ENCODE data around the gene C2CD3. TPM values are rescaled to one million over a fixed set of nuclear protein-coding genes. Genes with fewer than 3 reads are reported as not detected.

Gene C2CD3
- total and polyA plus RNA-seq, 10 of the 15 experiments (the other 5 are each of a cell fraction or from before 2014, with no cell fraction given) = 2.3 to 24.0 (median 16.3) TPM

DNA sequence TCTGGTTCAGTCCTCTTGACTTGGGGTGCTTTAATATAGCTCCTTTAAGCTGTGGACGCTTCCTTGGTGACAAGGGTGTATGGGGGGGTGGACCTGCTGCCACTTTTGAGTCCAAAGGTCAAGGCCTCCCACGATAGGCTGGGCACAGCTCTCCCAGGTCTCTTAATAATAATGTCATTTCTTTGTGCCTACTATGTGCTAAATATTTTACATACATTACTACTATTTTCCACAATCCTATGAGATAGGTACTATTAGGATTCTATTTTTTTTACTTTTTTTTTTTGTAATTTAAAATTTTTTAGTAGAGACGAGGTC is 161.6 kb downstream of the C2CD3 start (continued):
- TF ChIP-seq, protein P1, sequence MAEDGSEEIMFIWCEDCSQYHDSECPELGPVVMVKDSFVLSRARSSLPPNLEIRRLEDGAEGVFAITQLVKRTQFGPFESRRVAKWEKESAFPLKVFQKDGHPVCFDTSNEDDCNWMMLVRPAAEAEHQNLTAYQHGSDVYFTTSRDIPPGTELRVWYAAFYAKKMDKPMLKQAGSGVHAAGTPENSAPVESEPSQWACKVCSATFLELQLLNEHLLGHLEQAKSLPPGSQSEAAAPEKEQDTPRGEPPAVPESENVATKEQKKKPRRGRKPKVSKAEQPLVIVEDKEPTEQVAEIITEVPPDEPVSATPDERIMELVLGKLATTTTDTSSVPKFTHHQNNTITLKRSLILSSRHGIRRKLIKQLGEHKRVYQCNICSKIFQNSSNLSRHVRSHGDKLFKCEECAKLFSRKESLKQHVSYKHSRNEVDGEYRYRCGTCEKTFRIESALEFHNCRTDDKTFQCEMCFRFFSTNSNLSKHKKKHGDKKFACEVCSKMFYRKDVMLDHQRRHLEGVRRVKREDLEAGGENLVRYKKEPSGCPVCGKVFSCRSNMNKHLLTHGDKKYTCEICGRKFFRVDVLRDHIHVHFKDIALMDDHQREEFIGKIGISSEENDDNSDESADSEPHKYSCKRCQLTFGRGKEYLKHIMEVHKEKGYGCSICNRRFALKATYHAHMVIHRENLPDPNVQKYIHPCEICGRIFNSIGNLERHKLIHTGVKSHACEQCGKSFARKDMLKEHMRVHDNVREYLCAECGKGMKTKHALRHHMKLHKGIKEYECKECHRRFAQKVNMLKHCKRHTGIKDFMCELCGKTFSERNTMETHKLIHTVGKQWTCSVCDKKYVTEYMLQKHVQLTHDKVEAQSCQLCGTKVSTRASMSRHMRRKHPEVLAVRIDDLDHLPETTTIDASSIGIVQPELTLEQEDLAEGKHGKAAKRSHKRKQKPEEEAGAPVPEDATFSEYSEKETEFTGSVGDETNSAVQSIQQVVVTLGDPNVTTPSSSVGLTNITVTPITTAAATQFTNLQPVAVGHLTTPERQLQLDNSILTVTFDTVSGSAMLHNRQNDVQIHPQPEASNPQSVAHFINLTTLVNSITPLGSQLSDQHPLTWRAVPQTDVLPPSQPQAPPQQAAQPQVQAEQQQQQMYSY (CRISPR knock-in tag; IDR thresholded peaks at IDR 0.05) = no peak
- TF ChIP-seq, protein P2, sequence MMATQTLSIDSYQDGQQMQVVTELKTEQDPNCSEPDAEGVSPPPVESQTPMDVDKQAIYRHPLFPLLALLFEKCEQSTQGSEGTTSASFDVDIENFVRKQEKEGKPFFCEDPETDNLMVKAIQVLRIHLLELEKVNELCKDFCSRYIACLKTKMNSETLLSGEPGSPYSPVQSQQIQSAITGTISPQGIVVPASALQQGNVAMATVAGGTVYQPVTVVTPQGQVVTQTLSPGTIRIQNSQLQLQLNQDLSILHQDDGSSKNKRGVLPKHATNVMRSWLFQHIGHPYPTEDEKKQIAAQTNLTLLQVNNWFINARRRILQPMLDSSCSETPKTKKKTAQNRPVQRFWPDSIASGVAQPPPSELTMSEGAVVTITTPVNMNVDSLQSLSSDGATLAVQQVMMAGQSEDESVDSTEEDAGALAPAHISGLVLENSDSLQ (IDR thresholded peaks at IDR 0.05) = no peak

DNA sequence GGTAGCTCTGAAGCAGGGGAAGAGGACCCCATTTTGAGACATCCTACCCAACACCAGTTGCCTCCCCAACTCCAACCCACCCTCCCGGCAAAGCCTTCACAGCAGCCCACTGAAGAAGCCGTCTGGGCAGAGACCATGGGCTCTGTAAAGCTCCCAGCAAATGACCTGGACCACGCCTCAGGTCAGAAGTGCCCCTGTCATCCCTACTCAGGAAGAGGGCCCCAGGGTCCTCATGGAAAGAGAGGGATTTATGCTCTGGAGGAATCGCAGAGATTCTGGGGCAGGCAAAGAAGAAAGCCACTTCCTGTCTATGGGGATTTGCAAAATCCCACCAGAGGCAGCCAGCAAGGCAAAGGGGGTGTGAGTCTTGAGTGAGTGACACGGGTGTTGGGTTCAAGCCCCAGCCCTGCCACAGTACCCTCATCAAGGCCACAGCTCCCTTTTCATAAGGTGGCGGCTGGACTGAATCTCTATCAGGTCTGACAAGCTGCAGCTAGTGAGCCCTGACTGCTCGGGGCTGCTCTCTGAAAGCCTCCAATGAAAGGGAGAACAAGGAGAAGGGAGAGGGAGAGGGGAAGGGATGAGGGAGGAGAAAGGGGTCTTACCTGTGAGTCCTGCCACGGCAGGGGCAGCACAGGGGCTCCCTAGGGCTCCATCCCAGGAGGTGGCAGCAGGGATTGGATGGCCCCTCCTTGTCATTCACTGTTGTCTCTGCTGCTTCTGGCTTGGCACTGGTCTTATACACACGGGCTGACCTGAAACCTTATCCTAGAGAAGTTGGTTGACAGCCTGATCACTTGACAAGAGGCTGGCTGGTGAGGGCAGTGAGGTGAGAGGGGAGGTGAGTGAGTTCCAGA is 162.2 kb downstream of the C2CD3 start, which contains the start of gene UCP3:
TSS of gene UCP3 (minus strand) at position 713 of the 857 bp plus-strand sequence. CDS start 2,043 bp downstream, outside the sequence.
- RAD21 ChIA-PET (ENCODE audit: unreplicated experiment) = interaction anchor here (0.6 to 1.5 kb wide), 3 partner anchors 12 to 318 kb away, joined by 3 to 6 read pairs (median 5); no protein-coding TSS in a partner anchor
- Histone ChIP-seq H3K36me3 (ENCODE audit: control insufficient read depth in 2 of 2, insufficient read depth in 2 of 2, low read length in 1 of 2) (peaks cover 0 to 1% of the 10 kb centered on the region in 2 experiments), H3K4me3 (no peak within 1 kb of the TSS), H3K27me3 (replicated peaks in 1 of 2; ENCODE audit: control insufficient read depth in 2 of 2, insufficient read depth in 2 of 2, low read length in 1 of 2) (no peaks in the 10 kb centered on the region), H3K4me1 (ENCODE audit: control insufficient read depth, insufficient read depth, low read length) (peaks cover 27% of the 10 kb centered on the region), H4K20me1 (ENCODE audit: control insufficient read depth, insufficient read depth) (no peaks in the 10 kb centered on the region), H3K27ac (ENCODE audit: control insufficient read depth, insufficient read depth) (no peak within 1 kb of the TSS), H3K9ac (ENCODE audit: control insufficient read depth, insufficient read depth, low read length) (no peak within 1 kb of the TSS), H3K79me2 (ENCODE audit: control insufficient read depth, insufficient read depth, low read length) (no peaks in the 10 kb centered on the region), H2AFZ (ENCODE audit: control insufficient read depth, low read depth, low read length) (no peak within 1 kb of the TSS), H3K9me3 (replicated peaks; ENCODE audit: control insufficient read depth, insufficient read depth, low read length) (no peaks in the 10 kb centered on the region), H3K4me2 (ENCODE audit: control insufficient read depth, insufficient read depth) (no peak within 1 kb of the TSS)
- ATAC-seq (no peak), FAIRE-seq (no peak), DNase-seq (ENCODE audit: low read depth, low spot score) (no peak)
- intact Hi-C loops (cut with micrococcal nuclease; ENCODE audit: unreplicated experiment) = no loop called here
- in situ Hi-C loops (cut with MboI) = no loop called here
- WGBS (ENCODE audit: insufficient coverage, insufficient replicate concordance, low lambda C conversion rate, missing lambda C conversion rate) = 63% methylated on average over 9 of the region's 9 CpGs
- BruUV-seq (replicated peaks) = no TSS peak
- CTCF ChIA-PET = interaction anchor here (0.6 to 1.9 kb wide), 6 partner anchors 11 to 462 kb away, joined by 3 to 5 read pairs (median 4); no protein-coding TSS in a partner anchor
- SMC1A ChIA-PET (ENCODE audit: uncharacterized antibody, unreplicated experiment) = interaction anchor here (0.9 kb wide), 1 partner anchor 45 kb away, joined by 3 read pairs; no protein-coding TSS in a partner anchor
- POLR2A ChIA-PET = interaction anchor here (0.5 to 0.7 kb wide), 2 partner anchors 10 to 46 kb away, joined by 3 to 4 read pairs; no protein-coding TSS in a partner anchor
- no peak for TF ChIP-seq FOXM1 (IDR thresholded peaks at IDR 0.05; ENCODE audit: low read depth, low read length)
- TF ChIP-seq, protein P2 (IDR thresholded peaks at IDR 0.05) = 0 out of 2 replicates have a peak, but pooled peaks have one; percentile 22
